Measurements from ENCODE around the gene SGSH.
A peak's percentile ranks its signal among the peaks of the same experiment; 100 is the strongest.
"Not testable (repeated sequence)": the region's sequence is repeated elsewhere in the genome, so short reads cannot be mapped to it uniquely, and the experiment has no call there.

Gene SGSH

DNA sequence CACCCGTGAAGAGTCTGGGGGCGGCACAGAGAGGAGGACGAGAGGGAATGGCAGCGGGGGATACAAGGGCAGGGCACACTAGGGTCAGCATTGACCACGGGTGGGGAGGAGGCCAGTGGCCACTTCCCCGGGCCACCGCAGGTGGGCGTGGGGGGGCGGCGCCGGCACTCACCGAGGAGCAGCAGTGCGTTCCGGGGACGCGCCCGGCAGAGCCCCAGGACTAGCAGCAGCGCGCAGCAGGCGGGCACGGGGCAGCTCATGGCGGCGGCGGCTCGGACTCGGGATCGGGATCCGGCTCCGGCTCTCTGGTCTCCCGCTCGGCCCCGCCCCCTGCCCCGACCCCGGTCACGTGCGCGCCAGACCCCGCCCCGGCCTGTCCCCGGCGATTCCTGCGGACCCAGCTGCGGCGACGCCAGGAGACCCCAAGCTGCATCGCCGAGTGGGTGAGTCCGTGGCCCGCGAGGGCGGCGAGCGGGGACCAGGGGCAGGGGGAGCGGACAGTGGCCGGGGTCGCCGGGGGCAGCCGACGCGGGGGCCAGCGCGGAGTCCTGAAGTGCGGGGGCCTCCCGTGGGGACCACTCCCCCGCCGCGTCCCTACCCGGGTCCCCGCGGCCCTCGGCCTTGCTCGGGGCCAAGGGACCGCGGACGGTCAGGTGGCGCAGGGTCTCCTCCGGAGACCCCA is at the start of gene SGSH, which contains the start of gene SLC26A11:
TSS of gene SGSH (minus strand) at position 280 of the 682 bp plus-strand sequence. CDS start at position 260, 20 bp downstream.
TSS of gene SLC26A11 (plus strand) at position 374 of the 682 bp plus-strand sequence. CDS start 1,134 bp downstream, outside the sequence.
- in situ Hi-C loops (cut with MboI; ENCODE audit: low pct_unique_long_range_greater_than_20kb, low sequenced_read_pairs), result no loop called here
- no peak for DNase-seq

DNA sequence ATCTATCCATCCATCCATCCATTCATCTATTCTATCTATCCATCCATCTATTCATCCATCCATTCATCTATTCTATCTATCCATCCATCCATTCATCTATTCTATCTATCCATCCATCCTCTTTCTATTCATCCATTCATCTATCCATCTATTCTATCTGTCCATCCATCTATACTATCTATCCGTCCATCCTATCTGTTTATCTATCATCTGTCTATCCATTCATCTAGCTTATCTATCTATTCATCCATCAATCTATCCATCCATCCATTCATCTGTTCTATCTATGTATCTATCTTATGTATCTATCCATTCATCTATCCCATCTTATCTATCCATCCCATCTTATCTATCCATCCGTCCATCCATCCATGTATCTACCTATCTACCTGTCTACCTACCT is 49.3 kb upstream of the SGSH start:
- no peak for DNase-seq
- in situ Hi-C loops (cut with MboI; ENCODE audit: low pct_unique_long_range_greater_than_20kb, low sequenced_read_pairs), result no loop called here

DNA sequence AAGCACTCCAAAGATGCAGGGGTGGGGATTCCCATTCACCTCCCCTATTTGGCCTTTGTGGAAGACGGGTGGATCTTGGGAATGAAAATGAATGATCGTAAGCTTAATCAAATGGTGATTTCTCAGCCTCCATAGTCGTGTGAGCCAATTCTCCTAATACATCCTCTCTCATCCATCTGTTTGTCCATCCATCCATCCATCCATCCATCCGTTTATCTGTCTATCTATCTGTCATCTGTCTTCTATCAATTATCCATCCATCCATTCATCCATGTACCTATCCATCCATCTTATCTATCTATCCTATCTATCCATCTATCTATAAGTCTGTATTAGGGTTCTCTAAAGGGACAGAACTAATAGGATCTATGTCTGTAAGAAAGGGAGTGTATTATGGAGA is 48.3 kb upstream of the SGSH start:
- no peak for DNase-seq
- in situ Hi-C loops (cut with MboI; ENCODE audit: low pct_unique_long_range_greater_than_20kb, low sequenced_read_pairs), result no loop called here

DNA sequence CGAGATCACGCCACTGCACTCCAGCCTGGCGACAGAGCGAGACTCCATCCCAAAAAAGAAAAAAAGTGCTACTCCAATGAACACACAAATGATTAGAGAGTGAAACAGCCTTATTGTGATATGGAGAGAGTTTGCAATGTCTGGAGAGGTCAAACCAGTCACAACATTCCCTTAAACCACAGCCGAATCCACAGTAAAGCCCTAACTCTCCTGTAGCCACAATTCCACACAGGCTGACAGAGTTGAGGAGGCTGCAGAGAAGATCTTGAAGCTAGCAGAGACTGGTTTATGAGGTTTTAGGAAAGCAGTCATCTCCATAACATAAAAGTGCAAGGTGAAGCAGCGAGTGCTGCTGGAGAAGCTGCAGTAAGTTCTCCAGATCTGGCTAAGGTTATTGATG is 47.3 kb upstream of the SGSH start:
- in situ Hi-C loops (cut with MboI; ENCODE audit: low pct_unique_long_range_greater_than_20kb, low sequenced_read_pairs), result no loop called here
- DNase-seq, result no peak

DNA sequence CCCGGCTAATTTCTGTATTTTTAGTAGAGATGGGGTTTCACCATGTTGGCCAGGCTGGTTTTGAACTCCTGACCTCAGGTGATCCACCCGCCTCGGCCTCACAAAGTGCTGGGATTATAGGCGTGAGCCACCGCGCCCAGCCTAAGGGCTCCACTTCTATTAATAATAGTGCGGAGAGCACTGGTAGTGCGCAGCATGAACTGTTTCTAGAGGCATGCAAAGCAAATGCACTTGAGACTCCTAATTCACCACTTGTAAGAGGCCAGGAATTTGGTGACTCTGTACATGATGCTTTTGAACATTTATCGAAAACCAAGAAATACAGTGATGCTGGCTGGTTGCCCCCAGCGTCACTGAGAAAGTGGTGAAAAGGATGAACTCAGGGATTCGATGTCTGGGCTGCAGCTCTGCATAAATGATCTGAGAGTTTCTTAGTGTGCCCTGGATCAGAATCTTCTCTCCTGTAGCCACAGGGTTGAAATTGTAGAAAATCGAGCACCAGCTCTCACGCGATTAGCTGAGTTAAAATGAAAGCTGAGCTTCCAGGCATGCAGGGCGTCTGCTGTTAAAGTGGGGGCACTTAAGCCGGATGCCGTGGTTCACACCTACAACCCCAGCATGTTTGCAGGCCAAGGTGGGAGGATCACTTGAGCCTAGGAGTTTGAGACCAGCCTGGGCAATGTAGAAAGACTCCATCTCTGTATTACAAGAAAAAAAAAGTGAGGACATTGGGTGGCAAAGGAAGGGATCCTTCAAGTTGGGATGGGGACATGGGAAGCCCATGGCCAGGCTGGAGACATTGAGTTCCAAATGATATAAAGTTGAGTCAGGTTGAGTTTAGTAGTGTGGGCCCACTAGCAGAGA is 45.3 kb upstream of the SGSH start:
- DNase-seq, result no peak
- in situ Hi-C loops (cut with MboI; ENCODE audit: low pct_unique_long_range_greater_than_20kb, low sequenced_read_pairs), result no loop called here

DNA sequence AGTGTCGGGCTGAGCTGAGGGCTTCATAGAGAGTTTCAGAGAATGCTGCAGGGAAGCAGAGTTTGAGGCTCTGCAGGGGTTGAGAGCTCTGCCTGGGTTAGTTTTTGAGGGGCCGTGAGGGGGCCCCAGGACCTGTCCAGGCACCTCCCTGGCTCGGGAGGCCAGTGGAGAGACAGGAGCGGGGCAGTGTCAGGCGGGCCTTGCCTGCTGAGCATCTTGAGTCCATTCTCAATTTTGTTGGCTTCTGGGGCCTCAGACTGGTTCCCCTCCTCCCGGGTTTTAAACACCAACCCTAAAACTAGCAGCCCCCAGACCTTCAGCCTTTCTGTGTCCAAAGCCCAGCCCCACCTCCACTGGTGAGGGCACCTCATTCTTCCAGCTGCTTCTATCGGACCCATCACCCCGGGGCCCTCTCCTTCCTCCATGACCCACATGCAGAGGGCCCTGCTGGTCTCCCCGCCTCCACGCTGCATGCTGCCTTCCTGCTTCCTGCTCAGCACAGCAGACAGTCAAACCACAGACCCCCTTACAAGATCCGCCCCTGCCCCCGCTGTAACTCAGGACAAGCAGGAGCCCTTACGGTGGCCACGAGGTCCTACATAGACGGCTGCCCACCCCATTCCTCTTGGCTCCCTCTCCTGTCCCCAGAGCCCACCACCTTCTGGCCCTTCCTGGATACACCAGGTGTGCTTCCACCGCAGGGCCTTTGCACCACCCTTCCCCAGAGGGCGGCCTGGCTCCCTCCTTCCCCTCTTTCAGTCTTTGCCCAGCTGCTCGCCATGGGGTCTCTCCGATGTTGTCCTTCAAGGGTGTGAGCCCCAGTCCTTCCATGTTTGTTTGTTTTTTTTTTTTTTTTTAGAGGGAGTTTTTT is 44.3 kb upstream of the SGSH start:
- peak; percentile 59 for DNase-seq
- in situ Hi-C loops (cut with MboI; ENCODE audit: low pct_unique_long_range_greater_than_20kb, low sequenced_read_pairs), result no loop called here

DNA sequence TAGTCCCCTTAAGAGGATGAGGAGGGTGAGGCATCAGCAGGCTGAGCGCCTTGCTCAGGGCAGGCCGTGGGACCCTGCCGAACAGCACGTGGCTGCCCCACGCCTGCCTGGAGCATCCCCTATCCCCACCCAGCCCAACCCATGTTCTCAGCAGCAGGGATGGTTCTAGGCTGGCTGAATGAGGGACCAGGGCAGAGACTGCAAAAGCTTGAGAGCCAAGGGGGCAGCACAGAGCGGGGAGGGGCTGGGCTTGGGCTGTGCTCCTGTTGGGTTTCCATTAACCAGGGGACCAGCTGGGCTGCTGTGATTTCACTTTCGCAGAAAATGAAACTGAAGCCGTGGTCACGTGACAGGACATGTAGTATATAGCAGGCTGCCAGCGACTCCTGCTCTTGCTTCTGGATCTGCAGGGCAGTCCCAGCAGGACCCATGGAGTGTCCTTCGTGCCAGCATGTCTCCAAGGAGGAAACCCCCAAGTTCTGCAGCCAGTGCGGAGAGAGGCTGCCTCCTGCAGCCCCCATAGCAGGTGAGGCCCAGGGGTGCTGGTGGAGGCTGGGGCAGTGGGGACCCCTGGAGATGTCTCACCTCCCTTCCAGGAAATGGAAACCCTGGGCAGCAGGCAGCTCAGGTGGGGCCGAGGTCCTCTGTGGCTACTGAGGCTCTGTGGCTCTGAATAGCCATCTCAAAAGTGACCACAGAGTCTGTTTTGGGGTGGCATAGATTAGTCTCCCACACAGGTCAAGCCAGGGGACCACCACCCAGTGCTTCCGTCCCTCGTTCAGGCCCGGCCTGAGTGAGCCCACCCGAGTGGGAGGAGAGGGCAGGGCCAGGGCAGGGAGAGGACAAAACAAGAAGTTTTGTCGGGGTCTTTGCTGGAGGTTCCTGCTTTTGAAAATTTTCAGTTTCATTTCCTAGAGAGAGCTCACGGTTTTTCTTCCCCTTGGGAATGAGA is 43.4 kb upstream of the SGSH start:
- peak; percentile 81 for DNase-seq
- in situ Hi-C loops (cut with MboI; ENCODE audit: low pct_unique_long_range_greater_than_20kb, low sequenced_read_pairs), result no loop called here

DNA sequence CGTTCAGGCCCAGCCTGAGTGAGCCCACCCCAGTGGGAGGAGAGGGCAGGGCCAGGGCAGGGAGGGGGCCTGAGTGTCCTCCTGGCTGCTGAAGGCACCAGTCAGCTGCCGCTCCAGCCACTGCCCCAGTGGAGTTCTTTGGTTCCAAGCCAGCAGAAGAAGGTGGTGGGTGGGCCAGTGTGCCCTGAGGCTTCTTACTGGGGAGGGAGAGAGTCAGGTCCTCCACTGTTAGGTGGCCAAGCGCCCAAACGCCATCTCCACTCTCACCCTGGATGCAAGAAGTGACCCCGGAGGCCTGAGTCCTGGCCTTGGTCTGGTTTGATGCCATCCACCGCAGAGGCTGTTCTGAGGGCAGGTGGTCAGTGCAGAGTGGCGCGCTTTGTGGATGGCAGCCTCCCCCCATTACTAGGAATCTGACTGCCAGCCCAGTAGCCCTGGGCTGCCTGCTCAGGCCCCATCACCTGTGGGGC is 42.7 kb upstream of the SGSH start:
- in situ Hi-C loops (cut with MboI; ENCODE audit: low pct_unique_long_range_greater_than_20kb, low sequenced_read_pairs), result no loop called here
- no peak for DNase-seq

DNA sequence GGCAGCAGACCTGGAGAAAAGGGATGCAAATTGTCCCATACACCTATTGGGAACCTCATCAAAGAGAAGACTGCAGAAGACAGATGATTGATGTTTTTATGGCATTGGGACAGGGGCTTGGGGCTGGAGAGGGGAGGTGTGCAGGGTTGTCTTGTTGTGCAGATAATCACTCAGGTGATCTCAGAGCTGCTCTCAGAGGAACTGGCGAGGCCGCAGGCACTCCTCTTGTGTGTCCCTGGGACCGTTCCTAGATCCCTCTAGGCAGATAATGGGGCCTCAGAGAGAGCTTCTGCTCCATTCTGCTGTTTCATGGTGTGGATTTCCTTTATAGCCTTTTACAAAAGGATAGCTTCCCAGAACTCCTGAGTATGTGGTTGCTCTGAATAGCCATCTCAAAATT is 42.2 kb upstream of the SGSH start:
- no peak for DNase-seq
- in situ Hi-C loops (cut with MboI; ENCODE audit: low pct_unique_long_range_greater_than_20kb, low sequenced_read_pairs), result no loop called here

DNA sequence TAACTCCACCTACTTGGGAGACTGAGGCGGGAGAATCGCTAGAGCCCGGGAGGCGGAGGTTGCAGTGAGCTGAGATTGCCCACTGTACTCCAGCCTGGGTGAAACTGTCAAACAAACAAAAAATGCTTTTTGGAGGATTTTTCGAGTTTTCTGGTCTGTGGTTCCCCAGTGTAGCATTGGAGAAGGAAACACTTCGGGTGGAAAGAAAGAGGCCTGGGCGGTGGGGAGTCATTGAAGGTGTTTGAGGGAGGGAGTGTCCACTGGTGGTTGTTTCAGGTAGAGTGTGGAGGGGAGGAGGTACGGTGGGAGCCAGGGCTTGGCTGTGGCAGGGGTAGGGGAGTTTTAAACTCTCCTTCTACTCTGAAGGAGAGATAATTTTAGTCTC is 41.8 kb upstream of the SGSH start:
- DNase-seq, result no peak
- in situ Hi-C loops (cut with MboI; ENCODE audit: low pct_unique_long_range_greater_than_20kb, low sequenced_read_pairs), result no loop called here

DNA sequence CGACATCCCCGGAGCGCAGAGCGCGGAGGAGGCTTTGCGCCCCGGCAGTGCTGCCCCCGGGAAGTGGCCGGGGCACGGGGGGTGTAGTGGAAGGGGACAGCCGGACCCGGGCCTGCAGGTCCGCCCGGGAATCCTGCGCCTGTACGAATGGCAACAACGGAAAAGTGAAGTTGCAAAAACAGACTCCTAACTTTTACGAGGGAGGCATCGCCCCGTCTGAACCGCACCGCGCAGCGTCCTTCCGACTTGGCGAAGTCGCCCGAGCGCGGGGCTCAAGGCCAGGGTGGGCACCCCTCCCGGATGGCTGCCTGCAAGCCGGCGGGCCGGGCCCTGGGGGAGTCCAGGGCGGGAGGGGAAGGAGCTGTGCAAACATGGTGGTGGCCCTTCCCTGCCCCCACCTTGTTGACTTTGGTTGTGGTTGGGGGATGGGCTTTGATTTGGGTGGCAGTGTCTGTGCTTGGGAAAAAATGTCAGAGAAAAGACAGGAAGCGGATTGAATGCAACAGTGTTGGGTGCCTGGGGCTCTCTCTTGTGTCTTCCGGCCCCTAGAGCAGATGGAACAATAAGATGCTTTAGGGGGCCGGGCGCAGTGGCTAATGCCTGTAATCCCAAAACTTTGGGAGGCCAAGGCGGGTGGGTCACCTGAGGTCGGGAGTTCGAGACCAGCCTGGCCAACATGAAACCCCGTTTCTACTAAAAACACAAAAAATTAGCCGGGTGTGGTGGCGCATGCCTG is 41.2 kb upstream of the SGSH start:
- in situ Hi-C loops (cut with MboI; ENCODE audit: low pct_unique_long_range_greater_than_20kb, low sequenced_read_pairs), result no loop called here
- peak; percentile 74 for DNase-seq

DNA sequence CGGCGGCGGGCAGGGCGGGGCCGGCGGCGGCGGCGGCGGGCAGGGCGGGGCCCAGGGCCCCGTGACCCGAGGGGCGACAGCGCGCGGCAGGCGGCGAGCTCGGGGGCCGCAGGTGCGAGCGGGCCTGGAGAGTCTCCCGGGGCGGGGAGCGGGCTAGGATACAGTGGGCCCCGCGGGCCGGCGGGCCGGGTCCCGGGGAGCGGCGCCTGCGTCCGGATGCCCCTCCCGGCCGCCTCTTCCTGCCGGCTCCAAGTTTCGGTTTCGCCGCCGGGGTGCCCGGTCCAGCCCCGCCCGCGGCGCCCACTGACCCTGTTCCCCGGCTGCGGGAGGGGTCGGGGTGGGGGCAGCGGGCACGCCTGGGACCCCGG is 40.6 kb upstream of the SGSH start, which contains the start of gene RNF213:
TSS of gene RNF213 (plus strand) at position 62 of the 368 bp plus-strand sequence. CDS start 2,830 bp downstream, outside the sequence.
- in situ Hi-C loops (cut with MboI; ENCODE audit: low pct_unique_long_range_greater_than_20kb, low sequenced_read_pairs), result no loop called here
- no peak for DNase-seq

DNA sequence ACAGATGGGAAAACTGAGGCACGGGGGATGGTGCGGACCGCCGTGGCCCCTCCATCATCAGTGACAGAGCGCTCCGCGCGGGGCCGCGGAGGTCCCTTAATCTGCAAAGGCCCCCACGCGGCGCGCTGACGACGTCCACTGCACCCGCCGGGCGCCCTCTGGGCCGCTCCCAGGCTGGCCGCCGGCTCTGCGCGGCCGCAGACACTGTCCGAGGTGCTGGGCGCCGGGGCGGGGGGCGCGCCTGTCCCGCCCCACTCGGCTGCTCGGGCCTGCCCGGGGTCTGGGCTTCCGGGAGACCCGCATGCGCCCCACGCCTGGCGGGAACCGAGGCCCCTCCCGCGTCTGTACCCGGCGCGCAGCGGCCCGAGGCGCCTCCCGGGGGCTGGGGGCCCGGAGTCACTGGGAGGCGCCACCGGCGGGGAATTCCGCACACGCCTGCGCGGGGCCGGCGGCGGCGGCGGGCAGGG is 40.0 kb upstream of the SGSH start:
- DNase-seq, result peak; percentile 40
- in situ Hi-C loops (cut with MboI; ENCODE audit: low pct_unique_long_range_greater_than_20kb, low sequenced_read_pairs), result no loop called here

DNA sequence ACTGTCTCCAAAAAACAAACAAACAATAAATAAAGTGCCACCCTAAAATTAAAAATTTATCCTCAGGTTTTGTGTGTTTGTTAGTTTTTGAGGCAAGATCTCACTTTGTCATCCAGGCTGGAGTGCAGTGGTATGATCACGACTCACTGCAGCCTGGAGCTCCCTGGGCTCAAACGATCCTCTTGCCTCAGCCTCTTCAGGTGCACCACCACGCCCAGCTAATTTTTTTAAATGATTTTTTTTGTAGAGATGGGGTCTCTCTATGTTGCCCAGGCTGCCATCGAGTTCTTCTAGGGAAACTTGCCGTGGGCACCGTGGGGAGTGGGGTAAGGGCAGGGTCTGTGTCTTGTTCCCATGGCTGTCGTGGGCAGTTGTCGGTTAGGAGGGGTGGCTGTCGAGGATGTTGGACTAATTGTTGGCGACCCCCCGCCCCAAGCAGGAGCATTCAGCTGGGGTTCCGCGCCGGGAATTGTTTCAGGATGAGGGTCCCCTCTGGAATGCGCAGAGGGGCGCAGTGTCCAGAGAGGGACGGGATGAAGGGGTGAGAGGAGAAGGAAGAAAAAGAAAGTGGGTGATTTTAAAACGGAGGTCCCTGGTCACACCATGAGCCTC is 39.4 kb upstream of the SGSH start:
- in situ Hi-C loops (cut with MboI; ENCODE audit: low pct_unique_long_range_greater_than_20kb, low sequenced_read_pairs), result no loop called here
- no peak for DNase-seq

DNA sequence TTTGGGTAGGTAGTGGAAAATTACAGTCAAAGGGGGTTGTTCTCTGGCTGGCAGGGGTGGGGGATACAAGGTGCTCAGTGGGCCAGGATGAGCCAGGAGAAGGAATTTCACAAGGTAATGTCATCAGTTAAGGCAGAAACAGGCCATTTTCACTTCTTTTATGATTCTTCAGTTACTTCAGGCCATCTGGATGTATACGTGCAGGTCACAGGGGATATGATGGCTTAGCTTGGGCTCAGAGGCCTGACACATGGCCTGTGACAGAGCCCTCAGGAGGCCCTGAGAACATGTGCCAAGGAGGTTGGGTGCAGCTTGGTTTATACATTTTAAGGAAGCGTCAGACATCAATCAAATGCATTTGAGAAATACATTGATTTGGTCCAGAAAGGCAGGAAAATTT is 38.2 kb upstream of the SGSH start:
- in situ Hi-C loops (cut with MboI; ENCODE audit: low pct_unique_long_range_greater_than_20kb, low sequenced_read_pairs); DNase-seq: not testable (repeated sequence)

DNA sequence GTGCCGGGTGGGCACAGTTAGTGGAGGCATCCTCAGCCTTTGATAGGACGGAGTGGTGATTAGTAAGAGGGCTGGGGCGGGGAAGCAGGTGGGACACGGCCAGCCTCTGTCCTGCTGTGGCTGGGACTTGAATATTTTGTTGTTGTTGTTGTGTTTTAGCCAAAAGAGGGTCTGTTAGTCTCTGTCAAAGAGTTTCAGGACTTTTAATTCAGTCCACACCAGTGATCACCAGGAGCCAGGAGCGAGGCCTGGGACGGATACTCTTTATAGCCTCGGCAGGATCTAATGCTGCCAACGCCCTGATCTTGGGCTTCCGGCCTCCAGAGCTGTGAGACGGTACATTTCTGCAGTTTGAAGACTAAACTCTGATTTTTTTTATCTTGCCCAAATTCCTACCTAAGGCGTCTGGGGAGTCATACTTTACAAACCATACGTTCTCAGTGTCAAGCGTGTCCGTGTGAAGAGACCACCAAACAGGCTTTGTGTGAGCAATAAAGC is 37.6 kb upstream of the SGSH start:
- no peak for DNase-seq
- in situ Hi-C loops (cut with MboI; ENCODE audit: low pct_unique_long_range_greater_than_20kb, low sequenced_read_pairs), result no loop called here

DNA sequence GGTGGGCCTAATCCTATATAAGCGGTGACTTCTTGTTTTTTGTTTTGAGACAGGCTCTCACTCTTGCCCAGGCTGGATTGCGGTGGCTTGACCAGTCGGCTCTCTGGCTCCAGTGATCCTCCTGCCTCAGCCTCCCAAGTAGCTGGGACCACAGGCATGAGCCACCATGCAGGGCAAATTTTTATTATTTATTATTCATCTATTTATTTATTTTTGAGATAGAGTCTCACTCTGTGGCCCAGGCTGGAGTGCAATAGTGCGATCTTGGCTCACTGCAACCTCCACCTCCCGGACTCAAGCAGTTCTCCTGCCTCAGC is 35.9 kb upstream of the SGSH start:
- in situ Hi-C loops (cut with MboI; ENCODE audit: low pct_unique_long_range_greater_than_20kb, low sequenced_read_pairs), result no loop called here

More for the DNA sequence above, 35.9 kb upstream of the SGSH start:
- DNase-seq, result no peak
